ENCODE measurements around the gene TNFRSF25. TPM values are rescaled to one million over a fixed set of nuclear protein-coding genes. Genes with fewer than 3 reads are reported as not detected.

The TNFRSF25 gene
- total RNA-seq, 1 experiment from 2014 or later, result 27.6 TPM

DNA sequence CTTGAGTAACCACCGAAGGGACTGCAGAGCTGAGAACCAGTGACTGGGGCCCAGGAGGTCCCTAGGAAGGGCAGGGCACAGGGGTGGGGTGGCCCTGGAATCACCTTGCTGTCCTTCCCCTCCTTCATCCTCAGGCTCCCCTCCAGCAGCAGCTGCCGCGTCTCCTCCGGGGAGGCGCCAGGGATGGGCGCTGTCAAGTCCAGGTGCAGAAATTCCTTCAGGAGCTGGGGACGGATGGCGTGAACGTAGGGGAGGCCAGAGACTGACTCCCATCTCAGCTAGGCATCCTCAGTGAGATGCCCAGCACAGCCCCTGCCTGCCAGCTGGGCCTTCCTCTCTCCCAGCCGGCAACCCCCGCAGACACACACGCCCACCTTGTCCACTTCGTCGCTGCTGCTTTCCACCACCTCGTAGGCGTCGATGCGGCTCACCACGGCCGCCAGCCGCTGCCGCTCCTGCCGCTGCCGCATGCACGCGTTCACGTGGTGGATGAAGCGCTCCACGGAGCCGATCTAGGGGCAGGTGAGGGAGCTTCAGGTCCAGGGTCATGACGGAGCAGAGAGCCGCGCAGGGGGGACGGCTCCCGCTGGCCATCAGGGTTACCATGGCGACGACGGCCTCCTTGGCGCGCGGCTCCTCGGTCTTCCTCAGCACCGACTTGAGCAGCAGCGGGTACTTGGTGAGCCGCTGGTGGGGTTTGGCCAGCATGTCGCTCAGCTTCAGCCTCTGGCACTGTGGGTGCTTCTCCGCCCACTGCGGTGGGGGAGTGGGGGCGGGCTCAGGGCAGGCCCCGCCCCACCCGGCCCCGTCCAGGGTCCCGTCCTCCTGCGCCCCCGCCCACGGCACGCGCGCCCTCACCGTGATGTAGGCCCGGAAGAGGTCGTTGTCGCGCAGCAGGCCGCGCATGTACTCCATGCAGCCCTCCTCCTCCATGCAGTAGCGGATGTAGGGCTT, 4.4 kb upstream of the TNFRSF25 start:
- H3K27ac Mint-ChIP-seq (ENCODE audit: low read depth, unreplicated experiment), result no peak overlapping the region
- intact Hi-C loops (cut with micrococcal nuclease), result no loop called here
- H3K4me1 Mint-ChIP-seq (ENCODE audit: insufficient read depth, unreplicated experiment), result peaks cover 8% of the 10 kb centered on the region
- DNase-seq (ENCODE audit: unreplicated experiment), result no peak
- no peaks in the 10 kb centered on the region for H3K27me3 Mint-ChIP-seq (ENCODE audit: insufficient read depth, unreplicated experiment)
- ChIA-PET CTCF (interaction anchor here (0.8 to 3.3 kb wide), 3 partner anchors 15 to 50 kb away, joined by 3 to 12 read pairs (median 11); no protein-coding TSS in a partner anchor), POLR2A (no interaction called here)
- no peaks in the 10 kb centered on the region for H3K9me3 Mint-ChIP-seq (ENCODE audit: unreplicated experiment)
- H3K36me3 Mint-ChIP-seq (ENCODE audit: insufficient read depth, unreplicated experiment), result peaks cover 43% of the 10 kb centered on the region
- H3K4me3 Mint-ChIP-seq (ENCODE audit: unreplicated experiment), result no peak overlapping the region
- TF ChIP-seq, protein P1, sequence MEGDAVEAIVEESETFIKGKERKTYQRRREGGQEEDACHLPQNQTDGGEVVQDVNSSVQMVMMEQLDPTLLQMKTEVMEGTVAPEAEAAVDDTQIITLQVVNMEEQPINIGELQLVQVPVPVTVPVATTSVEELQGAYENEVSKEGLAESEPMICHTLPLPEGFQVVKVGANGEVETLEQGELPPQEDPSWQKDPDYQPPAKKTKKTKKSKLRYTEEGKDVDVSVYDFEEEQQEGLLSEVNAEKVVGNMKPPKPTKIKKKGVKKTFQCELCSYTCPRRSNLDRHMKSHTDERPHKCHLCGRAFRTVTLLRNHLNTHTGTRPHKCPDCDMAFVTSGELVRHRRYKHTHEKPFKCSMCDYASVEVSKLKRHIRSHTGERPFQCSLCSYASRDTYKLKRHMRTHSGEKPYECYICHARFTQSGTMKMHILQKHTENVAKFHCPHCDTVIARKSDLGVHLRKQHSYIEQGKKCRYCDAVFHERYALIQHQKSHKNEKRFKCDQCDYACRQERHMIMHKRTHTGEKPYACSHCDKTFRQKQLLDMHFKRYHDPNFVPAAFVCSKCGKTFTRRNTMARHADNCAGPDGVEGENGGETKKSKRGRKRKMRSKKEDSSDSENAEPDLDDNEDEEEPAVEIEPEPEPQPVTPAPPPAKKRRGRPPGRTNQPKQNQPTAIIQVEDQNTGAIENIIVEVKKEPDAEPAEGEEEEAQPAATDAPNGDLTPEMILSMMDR (IDR thresholded peaks at IDR 0.05; ENCODE audit: unreplicated experiment), result no peak
- no TSS peak for BruUV-seq (replicated peaks)

GRCh38 chr1:6468729-6469461, 2.9 kb upstream of the TNFRSF25 start:
- POLR2A ChIA-PET, result interaction anchor here (0.6 kb wide), 2 partner anchors 22 to 101 kb away, joined by 3 to 4 read pairs; no protein-coding TSS in a partner anchor

DNA sequence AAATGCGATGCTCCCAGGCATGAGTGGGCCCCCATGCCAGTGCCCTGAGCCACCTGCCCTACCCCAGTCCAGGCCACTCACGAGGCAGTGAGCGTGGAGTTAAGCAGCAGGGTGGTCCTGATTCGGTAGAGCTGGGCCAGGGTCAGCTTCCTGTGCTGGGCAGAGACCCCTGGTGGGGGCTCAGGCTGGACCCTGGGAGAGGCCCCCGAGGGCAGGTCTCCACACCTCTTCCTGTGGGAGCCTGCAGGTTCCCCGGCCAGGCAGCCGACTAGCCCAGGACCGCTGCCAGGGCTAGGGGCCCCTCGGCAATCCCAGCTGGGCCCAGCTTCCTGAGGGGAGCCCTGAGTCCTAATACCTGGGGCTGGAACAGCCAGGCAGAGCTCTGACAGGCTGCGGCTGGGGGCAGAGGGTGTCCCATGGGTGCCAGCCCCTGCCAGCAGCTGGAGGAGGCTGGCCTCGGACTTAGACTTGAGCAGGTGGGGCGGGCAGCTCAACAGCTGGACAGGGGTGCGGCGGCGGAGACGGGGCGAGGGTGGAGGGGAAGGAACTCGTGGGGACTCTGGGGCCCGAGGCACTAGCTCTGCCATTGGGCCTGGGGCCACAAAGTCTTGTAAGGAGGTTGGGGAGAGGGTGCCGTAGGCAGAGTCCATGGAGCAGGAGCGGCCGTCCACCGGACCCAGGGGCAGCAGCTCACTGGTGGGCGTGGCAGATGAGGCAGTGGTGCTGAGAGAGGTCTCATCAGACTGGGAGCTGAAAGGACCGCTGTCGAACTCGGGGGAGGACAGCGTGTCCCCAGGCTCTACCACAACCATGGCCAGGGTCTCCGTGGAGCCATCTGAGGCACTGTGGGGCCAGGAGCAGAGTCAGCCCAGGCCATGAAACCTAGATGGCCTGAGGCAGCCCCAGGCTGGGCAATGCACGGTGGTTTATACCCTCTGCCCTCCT, 2.0 kb upstream of the TNFRSF25 start:
- Mint-ChIP-seq H3K36me3 (ENCODE audit: insufficient read depth, unreplicated experiment) (peaks cover 53% of the 10 kb centered on the region), H3K4me3 (ENCODE audit: unreplicated experiment) (no peak overlapping the region)
- CTCF ChIA-PET, result interaction anchor here (1.1 to 3.3 kb wide), 4 partner anchors 8 to 45 kb away, joined by 3 to 12 read pairs (median 6); partner anchors contain the start of gene PLEKHG5

More at GRCh38 chr1:6468729-6469461, 2.9 kb upstream of the TNFRSF25 start:
- TF ChIP-seq, protein P1 (IDR thresholded peaks at IDR 0.05; ENCODE audit: unreplicated experiment), result no peak
- Mint-ChIP-seq H3K27me3 (ENCODE audit: insufficient read depth, unreplicated experiment) (no peaks in the 10 kb centered on the region), H3K27ac (ENCODE audit: low read depth, unreplicated experiment) (no peak overlapping the region), H3K4me1 (ENCODE audit: insufficient read depth, unreplicated experiment) (peaks cover 13% of the 10 kb centered on the region), H3K4me3 (ENCODE audit: unreplicated experiment) (no peak overlapping the region), H3K36me3 (ENCODE audit: insufficient read depth, unreplicated experiment) (peaks cover 50% of the 10 kb centered on the region), H3K9me3 (ENCODE audit: unreplicated experiment) (no peaks in the 10 kb centered on the region)
- BruUV-seq (replicated peaks), result no TSS peak
- DNase-seq (ENCODE audit: unreplicated experiment), result no peak
- CTCF ChIA-PET, result interaction anchor here (1.1 to 3.3 kb wide), 4 partner anchors 8 to 31 kb away, joined by 5 to 12 read pairs (median 8); partner anchors contain the start of gene PLEKHG5
- intact Hi-C loops (cut with micrococcal nuclease), result no loop called here

More for the DNA sequence above, 2.0 kb upstream of the TNFRSF25 start:
- H3K27ac Mint-ChIP-seq (ENCODE audit: low read depth, unreplicated experiment), result no peak overlapping the region
- no peaks in the 10 kb centered on the region for H3K9me3 Mint-ChIP-seq (ENCODE audit: unreplicated experiment)
- H3K27me3 Mint-ChIP-seq (ENCODE audit: insufficient read depth, unreplicated experiment), result no peaks in the 10 kb centered on the region
- intact Hi-C loops (cut with micrococcal nuclease), result no loop called here
- peaks cover 13% of the 10 kb centered on the region for H3K4me1 Mint-ChIP-seq (ENCODE audit: insufficient read depth, unreplicated experiment)
- POLR2A ChIA-PET, result no interaction called here
- no TSS peak for BruUV-seq (replicated peaks)
- TF ChIP-seq, protein P1 (IDR thresholded peaks at IDR 0.05; ENCODE audit: unreplicated experiment), result no peak
- no peak for DNase-seq (ENCODE audit: unreplicated experiment)
